SK-N-SH treated with all-trans-retinoic acid at 6 μM for 48 hours (cell line): Measurements from ENCODE around the gene CALU.

Experiments
- ATAC-seq: fragments of 200-7000 bp; cut with Tn5 transposase; 3 replicates; pipeline ENCODE4 v1.9.1; 2020; ENCODE audit warnings: mild to moderate bottlenecking, moderate library complexity
- ARNTL ChIP-seq: fragments of 450-650 bp; formaldehyde crosslinking; IDR thresholded peaks from 2 replicates; pipeline ENCODE4 v1.5.0; 2020; ENCODE audit warnings: low read depth, mild to moderate bottlenecking, moderate library complexity, borderline replicate concordance
- CSDC2 ChIP-seq: fragments of 250-450 bp; sonication (Bioruptor Pico); IDR thresholded peaks from 2 replicates; pipeline ENCODE4 v1.5.0; 2020; ENCODE audit warnings: mild to moderate bottlenecking, moderate library complexity
- ESRRG ChIP-seq: fragments of 250-450 bp; sonication (Bioruptor Pico); IDR thresholded peaks from 2 replicates; pipeline ENCODE4 v1.6.1; 2021; ENCODE audit warnings: mild to moderate bottlenecking
- GLIS3 ChIP-seq: fragments of 250-450 bp; sonication (Bioruptor Pico); IDR thresholded peaks from 2 replicates; pipeline ENCODE4 v1.5.0; 2020; ENCODE audit warnings: mild to moderate bottlenecking, moderate library complexity
- ISL1 ChIP-seq: fragments of 250-450 bp; sonication (Bioruptor Pico); IDR thresholded peaks from 2 replicates; pipeline ENCODE4 v2.1.2; 2022; ENCODE audit warnings: mild to moderate bottlenecking, moderate library complexity
- OSR1 ChIP-seq: fragments of 250-450 bp; sonication (Bioruptor Pico); IDR thresholded peaks from 2 replicates; pipeline ENCODE4 v1.8.0; 2022; ENCODE audit warnings: moderate library complexity, mild to moderate bottlenecking, inconsistent platforms
- PPARA ChIP-seq: fragments of 250-450 bp; sonication (Bioruptor Pico); IDR thresholded peaks from 2 replicates; pipeline ENCODE4 v1.5.0; 2020; ENCODE audit warnings: mild to moderate bottlenecking, borderline replicate concordance
- RARB ChIP-seq: fragments of 250-450 bp; sonication (Bioruptor Pico); IDR thresholded peaks from 2 replicates; pipeline ENCODE4 v1.8.0; 2021; ENCODE audit warnings: mild to moderate bottlenecking, moderate library complexity
- TCF4 ChIP-seq: fragments of 250-450 bp; sonication (Bioruptor Pico); IDR thresholded peaks from 2 replicates; pipeline ENCODE4 v1.8.0; 2021; ENCODE audit warnings: mild to moderate bottlenecking, moderate library complexity, borderline replicate concordance
- TOX ChIP-seq: fragments of 250-450 bp; sonication (Bioruptor Pico); IDR thresholded peaks from 2 replicates; pipeline ENCODE4 v1.8.0; 2021; ENCODE audit warnings: mild to moderate bottlenecking, moderate library complexity, borderline replicate concordance
- ZC3H10 ChIP-seq: fragments of 250-450 bp; sonication (Bioruptor Pico); IDR thresholded peaks from 2 replicates; pipeline ENCODE4 v1.5.1; 2021; ENCODE audit warnings: mild to moderate bottlenecking, moderate library complexity
- ZFP3 ChIP-seq: fragments of 250-450 bp; sonication (Bioruptor Pico); IDR thresholded peaks from 2 replicates; pipeline ENCODE4 v1.5.0; 2020; ENCODE audit warnings: mild to moderate bottlenecking, moderate library complexity
- ZFP30 ChIP-seq: fragments of 450-650 bp; formaldehyde crosslinking; IDR thresholded peaks from 2 replicates; pipeline ENCODE4 v1.5.0; 2022; ENCODE audit warnings: mild to moderate bottlenecking, moderate library complexity
- ZNF565 ChIP-seq: fragments of 450-650 bp; formaldehyde crosslinking; conservative IDR thresholded peaks from 2 replicates; pipeline ENCODE4 v1.5.0; 2020; ENCODE audit warnings: low read depth, mild to moderate bottlenecking, moderate library complexity
- ZNF70 ChIP-seq: fragments of 450-650 bp; formaldehyde crosslinking; IDR thresholded peaks from 2 replicates; pipeline ENCODE4 v1.5.0; 2020; ENCODE audit warnings: mild to moderate bottlenecking, moderate library complexity
- ZNF8 ChIP-seq: fragments of 450-650 bp; formaldehyde crosslinking; IDR thresholded peaks from 2 replicates; pipeline ENCODE4 v1.5.0; 2020; ENCODE audit warnings: mild to moderate bottlenecking, moderate library complexity
- TF ChIP-seq, protein P1 (sequence below): fragments of 250-450 bp; sonication (Bioruptor Pico); IDR thresholded peaks from 2 replicates; pipeline ENCODE4 v1.5.0; 2020; ENCODE audit warnings: mild to moderate bottlenecking, moderate library complexity
- TF ChIP-seq, protein P2 (sequence below): fragments of 250-450 bp; sonication (Bioruptor Pico); IDR thresholded peaks from 2 replicates; pipeline ENCODE4 v1.8.0; 2021; ENCODE audit warnings: low read depth, mild to moderate bottlenecking, moderate library complexity, borderline replicate concordance
- TF ChIP-seq, protein P3 (sequence below): fragments of 250-450 bp; sonication (Bioruptor Pico); IDR thresholded peaks from 2 replicates; pipeline ENCODE4 v1.5.1; 2020; ENCODE audit warnings: low read depth, mild to moderate bottlenecking, moderate library complexity
- TF ChIP-seq, protein P4 (sequence below): fragments of 250-450 bp; sonication (Bioruptor Pico); IDR thresholded peaks from 2 replicates; pipeline ENCODE4 v1.5.1; 2021; ENCODE audit warnings: mild to moderate bottlenecking, moderate library complexity
- TF ChIP-seq, protein P5 (sequence below): fragments of 250-450 bp; sonication (Bioruptor Pico); IDR thresholded peaks from 2 replicates; pipeline ENCODE4 v1.8.0; 2020; ENCODE audit warnings: mild to moderate bottlenecking, moderate library complexity, borderline replicate concordance

The CALU gene

DNA sequence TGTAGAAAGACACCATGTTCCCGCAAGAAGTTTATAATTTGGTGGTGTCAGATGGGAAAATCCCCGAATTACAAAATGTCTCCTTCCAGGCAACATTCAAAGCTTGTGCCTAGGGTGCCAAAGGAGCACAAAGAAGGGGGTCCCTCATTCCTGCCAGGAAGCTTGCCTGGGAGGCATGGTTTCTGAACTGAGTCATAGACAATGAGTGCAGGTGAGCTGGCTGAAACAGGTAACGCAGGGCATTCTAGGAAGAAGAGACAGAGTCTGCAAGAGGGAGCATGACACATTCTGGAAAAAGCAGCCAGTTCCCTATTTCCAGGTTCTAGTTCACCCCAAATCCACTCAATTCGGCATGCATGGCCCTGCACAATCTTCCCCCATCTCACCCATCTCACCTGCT lies 11.9 kb upstream of the CALU start:
- ATAC-seq: no peak
- TF ChIP-seq, protein P1, sequence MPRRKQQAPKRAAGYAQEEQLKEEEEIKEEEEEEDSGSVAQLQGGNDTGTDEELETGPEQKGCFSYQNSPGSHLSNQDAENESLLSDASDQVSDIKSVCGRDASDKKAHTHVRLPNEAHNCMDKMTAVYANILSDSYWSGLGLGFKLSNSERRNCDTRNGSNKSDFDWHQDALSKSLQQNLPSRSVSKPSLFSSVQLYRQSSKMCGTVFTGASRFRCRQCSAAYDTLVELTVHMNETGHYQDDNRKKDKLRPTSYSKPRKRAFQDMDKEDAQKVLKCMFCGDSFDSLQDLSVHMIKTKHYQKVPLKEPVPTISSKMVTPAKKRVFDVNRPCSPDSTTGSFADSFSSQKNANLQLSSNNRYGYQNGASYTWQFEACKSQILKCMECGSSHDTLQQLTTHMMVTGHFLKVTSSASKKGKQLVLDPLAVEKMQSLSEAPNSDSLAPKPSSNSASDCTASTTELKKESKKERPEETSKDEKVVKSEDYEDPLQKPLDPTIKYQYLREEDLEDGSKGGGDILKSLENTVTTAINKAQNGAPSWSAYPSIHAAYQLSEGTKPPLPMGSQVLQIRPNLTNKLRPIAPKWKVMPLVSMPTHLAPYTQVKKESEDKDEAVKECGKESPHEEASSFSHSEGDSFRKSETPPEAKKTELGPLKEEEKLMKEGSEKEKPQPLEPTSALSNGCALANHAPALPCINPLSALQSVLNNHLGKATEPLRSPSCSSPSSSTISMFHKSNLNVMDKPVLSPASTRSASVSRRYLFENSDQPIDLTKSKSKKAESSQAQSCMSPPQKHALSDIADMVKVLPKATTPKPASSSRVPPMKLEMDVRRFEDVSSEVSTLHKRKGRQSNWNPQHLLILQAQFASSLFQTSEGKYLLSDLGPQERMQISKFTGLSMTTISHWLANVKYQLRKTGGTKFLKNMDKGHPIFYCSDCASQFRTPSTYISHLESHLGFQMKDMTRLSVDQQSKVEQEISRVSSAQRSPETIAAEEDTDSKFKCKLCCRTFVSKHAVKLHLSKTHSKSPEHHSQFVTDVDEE: no peak
- no peak for TF ChIP-seq OSR1
- TF ChIP-seq, protein P2, sequence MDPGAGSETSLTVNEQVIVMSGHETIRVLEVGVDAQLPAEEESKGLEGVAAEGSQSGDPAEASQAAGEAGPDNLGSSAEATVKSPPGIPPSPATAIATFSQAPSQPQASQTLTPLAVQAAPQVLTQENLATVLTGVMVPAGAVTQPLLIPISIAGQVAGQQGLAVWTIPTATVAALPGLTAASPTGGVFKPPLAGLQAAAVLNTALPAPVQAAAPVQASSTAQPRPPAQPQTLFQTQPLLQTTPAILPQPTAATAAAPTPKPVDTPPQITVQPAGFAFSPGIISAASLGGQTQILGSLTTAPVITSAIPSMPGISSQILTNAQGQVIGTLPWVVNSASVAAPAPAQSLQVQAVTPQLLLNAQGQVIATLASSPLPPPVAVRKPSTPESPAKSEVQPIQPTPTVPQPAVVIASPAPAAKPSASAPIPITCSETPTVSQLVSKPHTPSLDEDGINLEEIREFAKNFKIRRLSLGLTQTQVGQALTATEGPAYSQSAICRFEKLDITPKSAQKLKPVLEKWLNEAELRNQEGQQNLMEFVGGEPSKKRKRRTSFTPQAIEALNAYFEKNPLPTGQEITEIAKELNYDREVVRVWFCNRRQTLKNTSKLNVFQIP: no peak
- no peak for TF ChIP-seq ZFP30
- TF ChIP-seq ISL1: no peak
- no peak for TF ChIP-seq CSDC2 (CRISPR knock-in tag)
- TF ChIP-seq ZNF70: no peak
- no peak for TF ChIP-seq RARB (CRISPR knock-in tag)
- TF ChIP-seq TOX (CRISPR knock-in tag): no peak
- no peak for TF ChIP-seq TCF4 (CRISPR knock-in tag)
- TF ChIP-seq ZNF8 (CRISPR knock-in tag): no peak
- TF ChIP-seq GLIS3 (CRISPR knock-in tag): no peak
- no peak for TF ChIP-seq PPARA (CRISPR knock-in tag)
- no peak for TF ChIP-seq ZFP3
- TF ChIP-seq, protein P3, sequence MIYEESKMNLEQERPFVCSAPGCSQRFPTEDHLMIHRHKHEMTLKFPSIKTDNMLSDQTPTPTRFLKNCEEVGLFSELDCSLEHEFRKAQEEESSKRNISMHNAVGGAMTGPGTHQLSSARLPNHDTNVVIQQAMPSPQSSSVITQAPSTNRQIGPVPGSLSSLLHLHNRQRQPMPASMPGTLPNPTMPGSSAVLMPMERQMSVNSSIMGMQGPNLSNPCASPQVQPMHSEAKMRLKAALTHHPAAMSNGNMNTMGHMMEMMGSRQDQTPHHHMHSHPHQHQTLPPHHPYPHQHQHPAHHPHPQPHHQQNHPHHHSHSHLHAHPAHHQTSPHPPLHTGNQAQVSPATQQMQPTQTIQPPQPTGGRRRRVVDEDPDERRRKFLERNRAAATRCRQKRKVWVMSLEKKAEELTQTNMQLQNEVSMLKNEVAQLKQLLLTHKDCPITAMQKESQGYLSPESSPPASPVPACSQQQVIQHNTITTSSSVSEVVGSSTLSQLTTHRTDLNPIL: no peak
- TF ChIP-seq ARNTL: no peak
- TF ChIP-seq ZC3H10 (CRISPR knock-in tag): no peak
- TF ChIP-seq, protein P4, sequence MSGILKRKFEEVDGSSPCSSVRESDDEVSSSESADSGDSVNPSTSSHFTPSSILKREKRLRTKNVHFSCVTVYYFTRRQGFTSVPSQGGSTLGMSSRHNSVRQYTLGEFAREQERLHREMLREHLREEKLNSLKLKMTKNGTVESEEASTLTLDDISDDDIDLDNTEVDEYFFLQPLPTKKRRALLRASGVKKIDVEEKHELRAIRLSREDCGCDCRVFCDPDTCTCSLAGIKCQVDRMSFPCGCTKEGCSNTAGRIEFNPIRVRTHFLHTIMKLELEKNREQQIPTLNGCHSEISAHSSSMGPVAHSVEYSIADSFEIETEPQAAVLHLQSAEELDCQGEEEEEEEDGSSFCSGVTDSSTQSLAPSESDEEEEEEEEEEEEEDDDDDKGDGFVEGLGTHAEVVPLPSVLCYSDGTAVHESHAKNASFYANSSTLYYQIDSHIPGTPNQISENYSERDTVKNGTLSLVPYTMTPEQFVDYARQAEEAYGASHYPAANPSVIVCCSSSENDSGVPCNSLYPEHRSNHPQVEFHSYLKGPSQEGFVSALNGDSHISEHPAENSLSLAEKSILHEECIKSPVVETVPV (CRISPR knock-in tag): no peak
- TF ChIP-seq ZNF565 (CRISPR knock-in tag): no peak

DNA sequence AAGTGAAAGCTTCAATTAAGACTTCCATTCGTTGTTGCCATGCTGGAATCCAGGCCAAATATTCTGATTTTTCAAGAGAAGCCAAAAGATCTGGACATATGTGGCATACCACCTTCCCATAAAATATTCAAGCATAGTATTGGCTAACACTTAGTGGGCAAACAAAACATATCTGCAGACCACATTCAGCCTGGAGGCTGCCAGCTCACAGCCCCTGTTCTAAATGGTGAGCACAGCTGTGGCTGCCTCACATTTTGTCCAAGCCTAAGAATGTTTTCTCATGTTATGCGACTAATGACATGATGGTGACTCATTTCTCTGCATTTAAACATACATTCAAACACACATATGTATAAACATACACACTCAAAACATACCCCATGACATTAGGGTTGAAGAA lies 10.6 kb upstream of the CALU start:
- TF ChIP-seq PPARA (CRISPR knock-in tag) (no peak), RARB (CRISPR knock-in tag) (no peak), ZNF70 (no peak), OSR1 (no peak), ESRRG (CRISPR knock-in tag) (no peak), TCF4 (CRISPR knock-in tag) (no peak), ISL1 (no peak), ARNTL (no peak)
- TF ChIP-seq, protein P5, sequence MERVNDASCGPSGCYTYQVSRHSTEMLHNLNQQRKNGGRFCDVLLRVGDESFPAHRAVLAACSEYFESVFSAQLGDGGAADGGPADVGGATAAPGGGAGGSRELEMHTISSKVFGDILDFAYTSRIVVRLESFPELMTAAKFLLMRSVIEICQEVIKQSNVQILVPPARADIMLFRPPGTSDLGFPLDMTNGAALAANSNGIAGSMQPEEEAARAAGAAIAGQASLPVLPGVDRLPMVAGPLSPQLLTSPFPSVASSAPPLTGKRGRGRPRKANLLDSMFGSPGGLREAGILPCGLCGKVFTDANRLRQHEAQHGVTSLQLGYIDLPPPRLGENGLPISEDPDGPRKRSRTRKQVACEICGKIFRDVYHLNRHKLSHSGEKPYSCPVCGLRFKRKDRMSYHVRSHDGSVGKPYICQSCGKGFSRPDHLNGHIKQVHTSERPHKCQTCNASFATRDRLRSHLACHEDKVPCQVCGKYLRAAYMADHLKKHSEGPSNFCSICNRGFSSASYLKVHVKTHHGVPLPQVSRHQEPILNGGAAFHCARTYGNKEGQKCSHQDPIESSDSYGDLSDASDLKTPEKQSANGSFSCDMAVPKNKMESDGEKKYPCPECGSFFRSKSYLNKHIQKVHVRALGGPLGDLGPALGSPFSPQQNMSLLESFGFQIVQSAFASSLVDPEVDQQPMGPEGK (CRISPR knock-in tag): no peak
- TF ChIP-seq, protein P1: no peak
- TF ChIP-seq, protein P2: no peak
- ATAC-seq: no peak
